GM12873 (cell line): ENCODE results near the gene CDC45.

Experiments used
- CTCF ChIP-seq: IDR thresholded peaks from 2 replicates; pipeline ENCODE4 v1.5.1; 2012; ENCODE audit warnings: low read depth, mild to moderate bottlenecking, moderate library complexity, low read length, control low read depth; ENCODE audit not compliant: insufficient read depth; ENCODE audit errors: missing control alignments

CDC45 gene

DNA sequence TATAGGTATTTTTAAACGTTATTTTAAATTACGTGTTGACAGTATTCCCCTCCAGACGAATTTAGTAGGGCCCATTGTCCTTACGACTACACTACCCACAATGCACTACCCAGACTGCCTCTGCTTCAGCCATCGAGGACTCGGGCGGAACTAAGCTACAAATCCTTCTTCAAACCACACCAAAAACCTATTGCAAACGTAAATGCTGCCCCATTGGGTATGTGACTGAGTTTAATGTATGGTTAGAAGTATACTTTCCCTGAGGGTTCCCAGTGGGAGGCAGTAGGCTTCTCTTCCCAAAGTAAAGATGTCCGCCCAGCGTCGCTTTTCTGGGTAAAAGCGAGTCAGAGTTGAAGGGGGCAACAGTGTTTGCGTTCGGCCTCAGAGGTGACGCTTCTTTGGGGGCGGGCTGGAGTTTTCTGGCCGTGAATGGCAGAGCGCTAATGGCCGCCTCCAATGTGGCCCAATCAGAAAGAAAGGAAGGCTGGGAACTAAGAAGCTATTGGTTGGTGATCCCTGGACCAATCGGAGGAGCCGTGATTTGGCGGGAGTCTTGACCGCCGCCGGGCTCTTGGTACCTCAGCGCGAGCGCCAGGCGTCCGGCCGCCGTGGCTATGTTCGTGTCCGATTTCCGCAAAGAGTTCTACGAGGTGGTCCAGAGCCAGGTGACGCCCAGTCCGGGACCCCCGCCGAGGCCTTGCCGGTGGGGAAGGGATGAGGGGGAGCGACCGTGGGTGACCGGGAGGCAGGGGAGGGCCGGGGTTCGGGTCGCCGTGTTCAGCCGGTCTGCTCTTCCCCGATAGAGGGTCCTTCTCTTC, at the start of gene CDC45:
TSS of gene CDC45 (plus strand) at position 566 of the 818 bp plus-strand sequence. CDS start at position 615, 49 bp downstream.
- no peak for TF ChIP-seq CTCF

DNA sequence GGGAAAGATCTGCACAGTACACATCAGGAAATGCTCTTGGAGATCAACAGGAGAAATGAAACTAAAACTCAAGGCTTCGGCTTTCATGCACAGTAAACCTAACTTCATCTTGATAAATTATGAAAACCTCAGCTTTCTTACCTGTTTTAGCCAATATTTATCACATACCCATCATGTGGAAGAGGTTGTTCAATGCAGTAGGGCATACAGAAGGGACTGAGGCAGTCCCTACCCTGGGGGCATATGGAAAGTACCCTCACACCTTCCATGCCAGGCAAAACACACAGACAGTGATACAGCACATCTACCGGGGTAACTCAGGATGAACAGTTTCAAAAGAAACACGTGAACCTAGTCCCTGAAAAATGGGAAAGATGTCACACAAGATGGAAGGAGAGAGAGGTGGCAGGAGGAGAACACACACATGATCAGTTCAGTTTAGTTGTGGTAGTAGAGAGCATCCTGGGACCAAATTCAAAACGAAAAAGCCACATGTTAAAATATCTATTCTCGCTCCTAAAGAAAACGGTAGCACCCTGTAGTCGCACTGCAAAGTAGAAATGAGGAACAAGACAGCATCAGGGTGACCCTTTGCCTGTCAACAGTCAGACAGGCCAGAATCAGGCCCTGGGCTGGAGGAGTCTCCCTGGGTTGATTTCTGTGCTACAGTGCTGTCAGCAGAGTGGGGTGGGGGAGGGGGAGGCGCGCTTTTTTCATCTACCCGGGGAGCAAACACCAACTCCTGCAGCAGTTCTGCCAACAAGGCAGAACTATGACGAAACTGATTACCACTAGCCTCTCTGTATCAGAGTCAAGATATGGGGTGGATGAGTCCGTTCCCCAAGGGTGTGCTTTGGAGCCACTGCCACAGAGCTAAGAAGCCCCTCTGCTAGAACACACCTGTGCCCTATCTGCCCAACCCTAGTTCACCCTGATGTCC, 49.5 kb upstream of the CDC45 start:
- no peak for TF ChIP-seq CTCF

DNA sequence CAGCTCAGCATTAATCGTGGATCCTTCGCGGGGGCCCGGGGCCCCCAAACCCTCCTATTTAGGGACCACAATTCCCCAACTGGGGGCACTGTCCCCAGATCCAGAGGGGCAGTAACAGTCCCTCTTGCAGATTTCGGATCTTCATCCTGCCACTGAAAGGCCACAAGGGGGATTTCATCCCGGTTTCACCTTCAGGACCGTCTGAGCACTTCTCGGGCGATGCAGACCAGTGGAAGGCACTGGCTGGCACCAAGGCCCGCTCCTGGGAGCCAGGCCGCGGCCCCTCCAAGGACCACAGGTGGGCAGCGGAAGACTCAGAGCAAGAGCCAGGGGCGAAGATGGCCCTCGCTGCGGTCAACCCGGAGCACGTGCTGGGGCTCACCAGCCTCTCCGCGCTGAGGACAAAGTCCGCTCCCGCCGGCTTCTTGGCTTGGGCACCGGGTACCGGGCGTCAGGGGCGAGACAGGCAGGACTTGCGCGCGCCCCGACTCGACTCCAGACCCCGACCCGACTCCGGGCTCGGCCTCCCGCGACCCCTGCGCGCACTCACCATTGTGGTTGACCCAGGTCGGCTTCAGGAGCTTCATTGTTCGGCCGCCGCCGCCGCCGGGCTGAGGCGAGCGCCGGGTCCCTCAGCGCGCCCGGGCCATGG, 48.7 kb upstream of the CDC45 start:
- no peak for TF ChIP-seq CTCF

DNA sequence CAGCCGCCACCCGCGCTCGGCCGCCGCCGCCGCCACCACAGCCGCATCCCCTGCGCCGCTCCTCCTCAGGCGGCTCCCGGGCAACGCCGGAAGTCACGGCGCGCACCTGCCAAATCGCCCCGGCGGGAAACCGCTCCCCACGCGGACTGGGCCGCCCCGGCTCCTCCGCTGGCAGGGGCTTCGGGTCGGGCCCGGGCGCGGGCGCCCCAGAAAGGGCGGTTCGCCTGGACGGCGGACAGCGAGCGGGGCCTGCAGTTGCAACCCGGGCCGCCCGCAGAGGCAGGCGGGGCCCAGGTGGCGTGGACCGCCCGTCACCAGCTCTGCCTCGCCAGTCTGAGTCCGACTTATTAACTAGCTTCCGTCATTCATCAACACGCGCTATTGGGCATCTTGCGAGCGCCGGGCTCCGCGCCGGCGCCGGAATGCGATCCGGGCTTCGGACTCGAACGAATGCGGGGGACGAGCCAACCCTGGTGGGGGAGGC, 48.0 kb upstream of the CDC45 start, which contains the start of gene HIRA:
TSS of gene HIRA (minus strand) at position 85 of the 484 bp plus-strand sequence. CDS start 257 bp downstream, outside the sequence.
- no peak for TF ChIP-seq CTCF

- no peak for TF ChIP-seq CTCF
Observed at GRCh38 chr22:19432133-19432851, 47.4 kb upstream of the CDC45 start, which contains the start of gene MRPL40. TSS of gene MRPL40 (plus strand) at chr22:19432545. CDS start at chr22:19432555, 10 bp downstream.

- no peak for TF ChIP-seq CTCF
Observed at GRCh38 chr22:19434401-19434800, 45.3 kb upstream of the CDC45 start.
